CD4-positive, alpha-beta T cell treated with Interleukin-10 for 1 hour (primary cell): ENCODE measurements around the gene CNGB1.
"Not testable (repeated sequence)": the region's sequence is repeated elsewhere in the genome, so short reads cannot be mapped to it uniquely, and the experiment has no call there.

Source experiments
- DNase-seq: peaks from one replicate; pipeline ENCODE4 v3.0.0-alpha.2; 2020

The CNGB1 gene

DNA sequence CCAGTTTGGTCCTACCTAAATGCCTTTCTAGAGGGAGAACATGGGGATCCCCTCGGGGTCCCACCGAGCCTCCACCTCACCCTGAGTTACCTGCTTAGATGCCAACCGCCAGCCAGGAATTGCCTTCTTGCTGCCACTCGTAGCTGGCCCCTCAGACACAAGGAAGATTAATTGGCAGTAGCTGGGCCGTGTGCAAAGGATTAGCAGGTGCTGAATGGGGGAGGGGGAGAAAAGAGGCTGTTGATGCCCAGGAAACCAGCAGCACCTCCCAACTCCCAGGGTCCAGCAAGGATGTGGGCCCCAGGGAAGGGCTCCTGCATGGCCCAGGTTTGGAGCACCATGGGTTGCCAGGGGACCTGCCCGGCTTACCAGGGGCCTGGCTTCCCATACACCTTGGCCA lies at the start of gene CNGB1:
CNGB1 (minus strand) TSS at position 159 of the 400 bp plus-strand sequence. CDS start 3,842 bp downstream, outside the sequence.
- DNase-seq: no peak

DNA sequence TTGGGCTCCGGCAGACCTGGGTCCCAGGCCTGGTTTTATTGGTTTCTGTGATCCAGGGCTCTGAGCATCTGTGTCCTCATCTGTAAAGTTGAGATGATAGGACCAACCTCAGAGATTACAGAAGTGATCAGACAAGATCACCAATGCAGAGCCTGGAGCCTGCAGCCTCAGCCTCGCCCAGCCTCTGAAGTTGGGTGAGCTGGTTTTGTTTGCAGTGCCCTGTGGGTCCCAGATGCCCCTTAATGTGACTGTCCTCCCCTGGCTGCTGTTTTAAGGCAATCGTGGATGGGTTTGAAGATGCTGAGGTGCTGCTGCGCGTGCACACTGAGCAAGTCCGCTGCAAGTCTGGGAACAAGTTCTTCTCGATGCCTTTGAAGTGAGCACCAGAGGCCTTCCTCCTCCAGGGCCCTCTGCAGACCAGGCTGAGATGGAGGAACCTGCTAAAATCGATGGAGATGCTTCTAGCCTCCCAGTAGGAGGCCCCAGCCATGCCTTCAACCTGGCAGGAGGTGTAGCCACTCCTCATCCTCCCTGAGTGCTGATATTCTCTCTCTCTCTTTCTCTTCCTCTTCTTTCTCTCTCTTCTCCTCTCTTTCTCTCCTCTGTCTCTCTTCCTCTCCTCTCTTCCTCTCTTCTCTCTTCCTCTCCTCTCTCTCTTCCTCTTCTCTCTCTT lies 49.1 kb upstream of the CNGB1 start:
- no peak for DNase-seq

GRCh38 chr16:58018803-58019202 lies 47.9 kb upstream of the CNGB1 start:
- DNase-seq: no peak

GRCh38 chr16:58016840-58017446 lies 46.0 kb upstream of the CNGB1 start:
- no peak for DNase-seq

- no peak for DNase-seq
Measured at GRCh38 chr16:58013201-58013956, 42.5 kb upstream of the CNGB1 start.

- no peak for DNase-seq
Measured at GRCh38 chr16:58012481-58012880, 41.6 kb upstream of the CNGB1 start.

GRCh38 chr16:58011652-58012051 lies 40.7 kb upstream of the CNGB1 start:
- DNase-seq: no peak

DNA sequence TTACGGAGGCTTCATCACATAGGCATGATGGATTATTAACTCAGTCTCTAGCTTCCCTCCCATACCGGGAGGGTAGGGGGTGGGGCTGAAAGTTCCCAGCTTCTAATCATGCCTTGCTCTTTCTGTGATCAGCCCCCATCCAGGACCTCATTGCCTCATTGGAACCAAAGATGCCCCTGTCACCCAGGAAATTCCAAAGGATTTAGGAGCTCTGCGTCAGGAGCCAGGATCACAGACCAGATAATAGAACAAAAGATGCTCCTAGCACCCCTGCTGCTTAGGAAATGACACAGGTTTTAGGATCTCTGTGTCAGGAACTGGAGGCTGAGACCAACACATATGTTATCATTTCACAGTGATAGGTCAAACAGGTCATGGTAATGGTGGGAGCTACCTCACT lies 40.0 kb upstream of the CNGB1 start:
- no peak for DNase-seq

DNA sequence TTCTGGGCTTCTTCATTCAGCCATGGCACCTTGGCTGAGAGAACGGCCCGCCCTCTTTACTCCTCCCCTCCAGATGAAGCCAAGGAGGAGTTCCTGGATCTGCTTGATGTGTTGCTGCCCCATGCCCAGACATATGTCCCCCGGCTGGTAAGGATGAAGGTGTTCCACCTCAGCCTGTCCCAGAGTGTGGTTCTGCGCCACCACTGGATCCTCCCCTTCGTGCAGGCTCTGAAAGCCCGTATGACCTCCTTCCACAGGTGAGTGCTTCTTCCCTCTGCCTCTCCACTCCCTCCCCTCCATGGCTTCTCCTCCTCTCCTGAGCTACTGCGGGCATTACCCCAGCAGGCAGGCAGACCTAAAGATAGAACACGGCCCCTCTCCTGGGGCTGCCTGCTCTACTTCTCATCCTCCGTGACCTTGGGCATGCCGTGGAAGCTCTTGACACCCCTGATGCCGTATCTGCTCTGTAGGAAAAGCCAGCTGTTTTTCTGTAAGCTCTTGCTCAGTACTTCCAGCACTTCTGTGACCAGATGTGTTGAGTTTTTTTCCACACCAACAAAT lies 39.0 kb upstream of the CNGB1 start:
- no peak for DNase-seq

- not testable (repeated sequence) for DNase-seq
Measured at GRCh38 chr16:58004736-58005135, 33.8 kb upstream of the CNGB1 start.

- no peak for DNase-seq
Measured at GRCh38 chr16:58002936-58003335, 32.0 kb upstream of the CNGB1 start.

GRCh38 chr16:58002416-58002800 lies 31.5 kb upstream of the CNGB1 start:
- DNase-seq: no peak

DNA sequence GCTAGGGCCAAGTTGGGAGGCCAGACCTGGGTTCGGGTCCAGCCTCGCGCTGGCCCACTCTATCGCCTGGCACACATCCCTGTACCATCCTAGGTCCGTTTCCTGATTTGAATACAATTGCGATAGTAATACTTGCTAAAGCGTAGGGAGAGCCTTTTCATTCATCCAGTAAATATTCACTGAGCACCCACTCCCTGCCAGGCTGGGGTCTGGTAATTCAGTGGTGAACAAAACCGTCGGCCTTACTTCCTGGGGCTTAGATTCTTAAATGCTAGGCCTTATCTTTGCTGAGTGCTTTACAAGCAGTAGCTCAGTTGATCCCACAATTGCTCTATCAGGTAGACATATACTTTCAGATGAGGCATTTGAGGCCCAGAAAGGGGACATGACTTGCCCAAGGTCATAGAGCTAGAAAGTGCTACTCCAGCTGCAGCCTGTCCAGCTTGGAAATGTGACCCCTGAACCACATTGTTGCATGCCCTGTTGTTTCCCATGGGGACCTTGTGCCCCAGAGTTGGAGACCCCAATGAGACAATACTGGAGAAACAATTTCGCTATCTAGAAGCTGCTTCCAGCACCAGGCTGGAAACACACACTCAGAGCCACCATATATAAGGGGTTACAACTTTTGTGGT lies 31.0 kb upstream of the CNGB1 start:
- DNase-seq: no peak

- DNase-seq: peak; percentile 88
Measured at GRCh38 chr16:58000706-58001676, 30.1 kb upstream of the CNGB1 start, which contains the start of gene USB1. Gene USB1 (plus strand): TSS chr16:58001407. CDS start chr16:58001484, 77 bp downstream.

DNA sequence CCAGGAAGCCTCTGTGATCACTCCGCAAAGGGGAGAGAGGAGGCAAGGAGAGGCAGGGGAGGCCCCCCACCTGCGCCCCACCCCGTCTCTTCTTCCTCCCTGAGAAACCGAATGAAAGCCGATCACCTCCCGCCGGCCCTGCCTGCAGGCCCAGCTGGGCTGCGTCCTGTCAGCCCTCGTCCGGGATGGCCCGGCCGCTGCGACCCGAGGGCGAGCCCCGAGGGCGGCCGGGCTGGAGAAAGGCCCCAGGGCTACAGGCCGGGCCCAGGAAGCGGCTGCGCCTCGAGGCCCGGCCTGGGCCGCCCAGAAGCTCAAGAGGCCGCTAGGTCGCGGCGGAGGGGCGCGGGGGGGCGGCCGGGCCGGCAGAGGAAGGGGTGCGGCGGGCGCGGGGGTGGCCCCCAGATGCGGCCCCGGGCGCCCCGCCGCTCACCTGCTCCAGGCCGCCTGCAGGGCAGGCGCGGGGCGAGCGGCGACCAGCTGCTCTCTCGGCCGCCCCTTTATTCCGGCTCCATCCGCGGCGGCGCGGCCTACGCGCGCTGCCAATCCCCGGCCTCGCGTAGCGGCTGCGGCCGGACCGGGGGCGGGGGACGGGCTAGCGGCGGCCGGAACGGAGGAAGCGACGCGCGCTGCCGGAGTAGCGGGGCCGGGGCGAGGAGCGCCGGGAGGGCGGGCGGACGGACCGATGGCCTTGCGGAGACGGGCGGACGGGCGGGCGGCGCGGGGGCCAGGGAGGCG lies 29.2 kb upstream of the CNGB1 start, which contains the start of gene ZNF319:
ZNF319 (minus strand) TSS at position 702 of the 735 bp plus-strand sequence. CDS start 2,407 bp downstream, outside the sequence.
- peak; percentile 15 for DNase-seq

GRCh38 chr16:57999366-57999970 lies 28.5 kb upstream of the CNGB1 start:
- DNase-seq: peak; percentile 50

GRCh38 chr16:57998992-57999365 lies 28.1 kb upstream of the CNGB1 start:
- DNase-seq: no peak

DNA sequence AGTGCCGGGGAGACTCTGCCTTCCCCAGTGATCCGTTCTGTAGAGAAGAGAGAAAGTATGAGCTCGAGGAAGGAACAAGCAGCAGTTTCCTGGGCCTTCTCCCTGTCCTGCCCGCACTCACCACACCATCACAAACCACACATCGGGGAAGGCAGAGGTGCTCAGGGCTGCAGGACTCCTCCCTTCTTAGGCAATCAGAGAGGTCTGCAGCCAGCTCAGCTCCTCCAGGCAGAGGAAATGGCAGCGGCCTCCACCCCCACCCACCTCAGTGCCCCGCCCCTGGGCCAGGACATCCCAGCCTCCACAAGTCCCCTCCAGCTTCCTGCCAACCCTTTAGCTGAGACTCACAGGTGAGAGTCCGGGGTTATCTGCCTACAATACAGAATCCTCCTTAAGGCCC lies 27.6 kb upstream of the CNGB1 start:
- DNase-seq: peak; percentile 72

DNA sequence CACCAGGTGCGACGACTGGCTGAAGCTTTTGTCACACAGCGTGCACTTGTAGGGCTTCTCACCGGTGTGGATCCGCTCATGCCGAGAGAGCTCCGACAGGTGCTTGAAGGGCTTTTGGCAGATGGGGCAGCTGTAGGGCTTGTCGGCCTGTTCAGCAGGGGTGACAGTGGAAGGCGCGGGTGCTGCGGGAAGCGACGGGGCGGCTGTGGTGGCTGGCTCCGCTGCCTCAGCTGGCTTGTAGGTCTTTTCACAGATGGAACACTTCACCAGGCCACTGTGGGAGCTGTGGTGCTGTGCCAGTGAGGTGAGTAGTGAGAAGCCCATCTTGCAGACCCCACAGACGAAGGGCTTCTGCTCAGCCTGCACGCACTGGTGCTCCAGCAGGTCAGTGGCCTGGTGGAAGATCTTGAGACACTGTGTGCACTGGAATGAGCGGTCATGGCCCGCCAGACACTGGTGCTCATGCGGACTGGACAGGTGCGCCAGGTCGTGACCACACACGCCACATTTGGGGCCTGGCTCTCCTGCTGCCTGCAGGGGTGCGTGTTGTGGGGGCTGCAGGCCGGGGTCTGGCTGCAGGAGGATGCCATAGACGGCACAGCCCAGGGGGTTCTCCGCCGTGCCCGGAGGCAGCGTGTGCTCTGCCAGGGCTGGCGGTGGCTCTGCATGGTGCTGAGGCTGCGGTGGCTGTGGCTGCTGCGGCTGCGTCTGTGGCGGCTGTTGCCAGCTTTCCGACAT lies 26.8 kb upstream of the CNGB1 start:
- no peak for DNase-seq

GRCh38 chr16:57997176-57997527 lies 26.2 kb upstream of the CNGB1 start:
- no peak for DNase-seq
